ENCODE results near the gene CAMTA1. TPM values are rescaled to one million over a fixed set of nuclear protein-coding genes. Genes with fewer than 3 reads are reported as not detected.
"Not testable (repeated sequence)": the region's sequence is repeated elsewhere in the genome, so short reads cannot be mapped to it uniquely, and the experiment has no call there.

Gene CAMTA1
- total RNA-seq, 1 donor, result 56.1 TPM

DNA sequence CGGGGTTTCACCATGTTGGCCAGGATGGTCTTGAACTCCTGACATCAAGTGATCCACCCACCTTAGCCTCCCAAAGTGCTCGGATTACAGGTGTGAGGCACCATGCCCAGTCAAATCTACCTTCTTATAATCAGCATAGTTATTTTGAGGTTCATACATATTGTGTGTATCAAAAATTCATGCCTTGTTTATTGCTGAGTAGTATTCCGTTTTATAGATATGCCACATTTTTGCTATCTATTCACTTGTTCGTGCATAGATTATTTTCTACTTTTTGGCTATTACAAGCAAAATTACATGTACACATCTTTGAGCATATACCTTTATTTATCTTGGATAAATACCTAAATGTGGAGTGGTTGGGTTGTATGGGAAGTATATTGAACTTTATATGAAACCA, 344.9 kb downstream of the CAMTA1 start:
- no peak for DNase-seq (ENCODE audit: low read depth)
- no peak overlapping the region for H3K4me3 ChIP-seq (ENCODE audit: low read depth, low read length)
- TF ChIP-seq, protein P1, sequence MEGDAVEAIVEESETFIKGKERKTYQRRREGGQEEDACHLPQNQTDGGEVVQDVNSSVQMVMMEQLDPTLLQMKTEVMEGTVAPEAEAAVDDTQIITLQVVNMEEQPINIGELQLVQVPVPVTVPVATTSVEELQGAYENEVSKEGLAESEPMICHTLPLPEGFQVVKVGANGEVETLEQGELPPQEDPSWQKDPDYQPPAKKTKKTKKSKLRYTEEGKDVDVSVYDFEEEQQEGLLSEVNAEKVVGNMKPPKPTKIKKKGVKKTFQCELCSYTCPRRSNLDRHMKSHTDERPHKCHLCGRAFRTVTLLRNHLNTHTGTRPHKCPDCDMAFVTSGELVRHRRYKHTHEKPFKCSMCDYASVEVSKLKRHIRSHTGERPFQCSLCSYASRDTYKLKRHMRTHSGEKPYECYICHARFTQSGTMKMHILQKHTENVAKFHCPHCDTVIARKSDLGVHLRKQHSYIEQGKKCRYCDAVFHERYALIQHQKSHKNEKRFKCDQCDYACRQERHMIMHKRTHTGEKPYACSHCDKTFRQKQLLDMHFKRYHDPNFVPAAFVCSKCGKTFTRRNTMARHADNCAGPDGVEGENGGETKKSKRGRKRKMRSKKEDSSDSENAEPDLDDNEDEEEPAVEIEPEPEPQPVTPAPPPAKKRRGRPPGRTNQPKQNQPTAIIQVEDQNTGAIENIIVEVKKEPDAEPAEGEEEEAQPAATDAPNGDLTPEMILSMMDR (IDR thresholded peaks at IDR 0.05; ENCODE audit: insufficient read depth, low read depth, low read length), result no peak

DNA sequence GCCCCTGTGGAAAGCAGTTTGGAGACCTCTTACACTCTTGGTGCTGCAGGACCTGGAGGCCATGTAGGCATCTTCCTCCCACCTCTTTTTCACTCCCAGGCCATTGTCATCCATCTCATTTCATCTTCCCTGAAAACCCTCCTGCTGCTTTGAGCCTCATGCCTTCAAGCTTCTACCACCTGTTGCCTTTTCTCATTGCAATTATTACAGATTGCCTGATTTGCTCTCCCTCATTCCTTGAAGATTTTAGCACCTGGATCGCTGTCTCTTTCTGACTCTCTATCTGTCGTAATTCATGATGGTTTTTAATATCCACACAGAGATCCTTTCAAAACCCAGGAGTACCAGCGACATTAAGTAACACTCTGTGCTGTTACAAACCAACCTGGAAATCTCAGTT, 350.2 kb downstream of the CAMTA1 start:
- H3K4me3 ChIP-seq (ENCODE audit: low read depth, low read length), result no peak overlapping the region
- no peak for DNase-seq (ENCODE audit: low read depth)
- TF ChIP-seq, protein P1 (IDR thresholded peaks at IDR 0.05; ENCODE audit: insufficient read depth, low read depth, low read length), result no peak

DNA sequence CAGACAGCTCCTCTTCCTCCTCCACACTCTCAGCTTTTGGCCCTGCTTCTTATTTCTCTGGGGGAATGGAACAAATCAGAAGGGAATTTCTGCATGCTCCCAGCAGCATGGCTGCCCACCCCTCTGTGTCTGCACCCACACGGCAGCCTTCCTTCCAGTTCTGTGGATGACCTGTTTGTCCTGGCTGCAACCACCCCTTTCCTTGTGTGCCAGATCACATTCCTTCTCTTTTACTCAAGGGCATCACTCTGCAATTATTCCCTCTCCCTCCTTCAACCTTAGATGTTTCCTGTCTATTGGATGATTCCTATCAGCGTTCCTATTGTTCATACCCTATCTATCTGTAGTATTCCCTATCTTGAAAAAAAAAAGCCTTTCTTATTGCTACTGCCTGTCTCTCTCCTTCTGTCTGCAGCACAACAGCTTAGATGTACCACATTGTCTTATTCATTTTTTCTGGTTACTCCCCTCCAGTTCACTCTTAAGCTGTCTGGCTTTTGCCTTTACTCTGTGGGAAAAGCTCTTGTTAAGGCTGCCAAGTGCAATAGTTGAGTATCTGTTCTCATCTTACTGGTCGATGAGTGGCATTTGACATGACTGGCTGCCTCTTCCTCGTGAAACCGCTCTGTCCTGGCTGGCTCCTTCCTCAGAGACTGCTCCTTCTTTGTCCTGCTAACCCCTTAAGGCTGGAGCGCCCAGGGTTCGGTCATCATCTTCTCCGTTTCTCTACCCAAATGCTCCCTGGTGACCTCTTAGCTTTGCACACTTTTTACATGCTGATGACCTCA, 351.1 kb downstream of the CAMTA1 start:
- no peak overlapping the region for H3K4me3 ChIP-seq (ENCODE audit: low read depth, low read length)
- DNase-seq (ENCODE audit: low read depth), result no peak
- TF ChIP-seq, protein P1 (IDR thresholded peaks at IDR 0.05; ENCODE audit: insufficient read depth, low read depth, low read length), result no peak

DNA sequence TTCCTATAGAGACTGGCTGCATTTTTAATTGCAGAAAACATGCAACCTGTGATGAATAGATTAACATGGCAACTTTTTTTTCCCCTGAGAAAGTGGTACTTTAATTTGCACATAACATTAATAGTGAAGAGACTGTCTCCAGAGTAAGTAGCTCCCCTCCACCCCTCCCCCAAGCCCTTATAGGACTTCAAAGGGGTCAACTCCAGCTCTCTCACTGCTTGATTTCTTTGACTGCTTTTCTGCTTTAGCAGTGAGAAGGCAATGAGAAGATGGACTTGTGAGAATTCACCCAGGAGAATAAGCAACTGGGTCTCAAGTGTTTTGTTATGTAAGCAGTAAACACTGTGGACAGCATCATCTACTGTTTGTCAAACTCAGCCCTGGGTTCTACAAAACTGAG, 355.0 kb downstream of the CAMTA1 start:
- DNase-seq (ENCODE audit: low read depth), result no peak
- TF ChIP-seq, protein P1 (IDR thresholded peaks at IDR 0.05; ENCODE audit: insufficient read depth, low read depth, low read length), result no peak
- H3K4me3 ChIP-seq (ENCODE audit: low read depth, low read length), result no peak overlapping the region

DNA sequence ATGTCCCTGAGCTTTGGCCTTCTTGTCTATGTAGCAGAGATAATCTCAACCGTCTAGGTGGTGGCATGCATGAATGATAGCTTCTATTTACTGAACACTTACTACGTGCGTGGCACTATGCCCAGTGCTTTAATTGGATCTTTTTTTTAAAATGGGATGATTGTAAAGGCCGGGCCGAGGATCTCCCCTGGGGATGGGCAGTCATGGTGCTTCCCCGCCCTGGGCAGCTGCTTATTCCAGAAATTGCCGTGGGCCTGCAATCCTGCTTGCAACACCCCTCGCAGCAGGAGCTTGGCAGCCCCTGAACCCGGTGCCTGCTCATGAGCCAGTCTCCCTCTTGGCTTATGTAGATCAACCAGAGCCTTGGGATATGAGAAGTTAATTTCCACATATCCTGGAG, 360.7 kb downstream of the CAMTA1 start:
- TF ChIP-seq, protein P1 (IDR thresholded peaks at IDR 0.05; ENCODE audit: insufficient read depth, low read depth, low read length), result no peak
- H3K4me3 ChIP-seq (ENCODE audit: low read depth, low read length), result no peak overlapping the region
- DNase-seq (ENCODE audit: low read depth), result no peak

DNA sequence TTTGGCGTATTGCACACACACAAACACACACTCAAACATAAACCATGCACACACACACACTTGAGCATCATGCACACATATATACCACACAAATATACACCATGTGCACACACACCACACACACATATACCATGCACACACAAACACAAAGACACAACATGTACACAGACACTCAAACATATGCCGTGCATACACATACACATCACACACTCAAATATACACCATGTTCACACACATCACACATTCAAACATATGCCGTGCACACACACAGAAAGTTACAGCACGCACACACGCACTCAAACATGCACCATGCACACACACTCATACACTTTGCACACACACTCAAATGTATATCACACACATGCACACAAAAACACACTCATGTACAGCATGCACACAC, 361.5 kb downstream of the CAMTA1 start:
- no peak overlapping the region for H3K4me3 ChIP-seq (ENCODE audit: low read depth, low read length)
- TF ChIP-seq, protein P1 (IDR thresholded peaks at IDR 0.05; ENCODE audit: insufficient read depth, low read depth, low read length), result no peak
- DNase-seq (ENCODE audit: low read depth), result no peak

DNA sequence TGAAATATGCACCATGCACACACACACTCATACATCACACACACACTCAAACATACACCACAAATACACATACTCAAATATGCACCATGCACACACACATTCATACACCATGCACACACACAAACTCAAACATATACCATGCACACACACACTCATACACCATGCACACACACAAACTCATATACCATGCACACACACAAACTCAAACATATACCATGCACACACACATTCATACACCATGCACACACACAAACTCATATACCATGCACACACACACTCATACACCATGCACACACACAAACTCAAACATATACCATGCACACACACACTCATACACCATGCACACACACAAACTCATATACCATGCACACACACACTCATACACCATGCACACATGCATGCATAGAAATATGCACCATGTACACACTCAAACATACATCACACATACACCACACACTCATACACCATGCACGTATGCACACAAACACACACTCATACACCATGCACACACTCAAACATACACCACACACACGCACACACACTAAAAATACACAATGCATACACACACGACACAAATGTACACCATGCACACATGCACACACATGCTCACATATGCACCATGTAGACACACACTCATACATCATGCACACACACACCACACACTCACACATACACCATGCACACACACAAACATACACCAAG, 362.5 kb downstream of the CAMTA1 start:
- H3K4me3 ChIP-seq (ENCODE audit: low read depth, low read length), result not testable (repeated sequence)

More for the DNA sequence above, 362.5 kb downstream of the CAMTA1 start:
- DNase-seq (ENCODE audit: low read depth), result not testable (repeated sequence)

Data from fibroblast of villous mesenchyme (primary cell).